ENCODE data around the gene COL6A1.

COL6A1 gene

GRCh38 chr21:45944601-45945000, 37.0 kb upstream of the COL6A1 start:
- DNase-seq, result no peak
- H3K4me3 ChIP-seq (ENCODE audit: low read depth, low read length), result no peak overlapping the region
- in situ Hi-C loops (cut with HindIII; ENCODE audit: low pct_ligation_motif_present, low sequenced_read_pairs), result no loop called here
- no peaks in the 10 kb centered on the region for H3K27me3 ChIP-seq (replicated peaks)
- no peaks in the 10 kb centered on the region for H3K36me3 ChIP-seq (replicated peaks)
- H3K27ac ChIP-seq, result no peak overlapping the region
- no peak for TF ChIP-seq CTCF (IDR thresholded peaks at IDR 0.05; ENCODE audit: low read depth, low read length, missing control alignments)

- TF ChIP-seq CTCF (IDR thresholded peaks at IDR 0.05; ENCODE audit: low read depth, low read length, missing control alignments), result no peak
These were observed 36.3 kb upstream of the COL6A1 start for GRCh38 chr21:45945066-45945867.

GRCh38 chr21:45945868-45946210, 35.7 kb upstream of the COL6A1 start:
- in situ Hi-C loops (cut with HindIII; ENCODE audit: low pct_ligation_motif_present, low sequenced_read_pairs), result no loop called here
- no peak for TF ChIP-seq CTCF (IDR thresholded peaks at IDR 0.05; ENCODE audit: low read depth, low read length, missing control alignments)
- Histone ChIP-seq H3K27ac (no peak overlapping the region), H3K4me3 (ENCODE audit: low read depth, low read length) (no peak overlapping the region), H3K36me3 (replicated peaks) (no peaks in the 10 kb centered on the region), H3K27me3 (replicated peaks) (no peaks in the 10 kb centered on the region)
- no peak for DNase-seq

More at GRCh38 chr21:45945066-45945867, 36.3 kb upstream of the COL6A1 start:
- DNase-seq, result no peak
- Histone ChIP-seq H3K27me3 (replicated peaks) (no peaks in the 10 kb centered on the region), H3K27ac (no peak overlapping the region), H3K4me3 (ENCODE audit: low read depth, low read length) (no peak overlapping the region), H3K36me3 (replicated peaks) (no peaks in the 10 kb centered on the region)
- in situ Hi-C loops (cut with HindIII; ENCODE audit: low pct_ligation_motif_present, low sequenced_read_pairs), result no loop called here

GRCh38 chr21:45947296-45947695, 34.3 kb upstream of the COL6A1 start:
- DNase-seq, result no peak
- no peak for TF ChIP-seq CTCF (IDR thresholded peaks at IDR 0.05; ENCODE audit: low read depth, low read length, missing control alignments)
- no peak overlapping the region for H3K27ac ChIP-seq
- H3K4me3 ChIP-seq (ENCODE audit: low read depth, low read length), result no peak overlapping the region
- in situ Hi-C loops (cut with HindIII; ENCODE audit: low pct_ligation_motif_present, low sequenced_read_pairs), result no loop called here
- no peaks in the 10 kb centered on the region for H3K36me3 ChIP-seq (replicated peaks)
- no peaks in the 10 kb centered on the region for H3K27me3 ChIP-seq (replicated peaks)

GRCh38 chr21:45947716-45948255, 33.8 kb upstream of the COL6A1 start:
- in situ Hi-C loops (cut with HindIII; ENCODE audit: low pct_ligation_motif_present, low sequenced_read_pairs), result no loop called here
- Histone ChIP-seq H3K36me3 (replicated peaks) (no peaks in the 10 kb centered on the region), H3K27me3 (replicated peaks) (no peaks in the 10 kb centered on the region), H3K4me3 (ENCODE audit: low read depth, low read length) (no peak overlapping the region), H3K27ac (no peak overlapping the region)
- no peak for DNase-seq
- no peak for TF ChIP-seq CTCF (IDR thresholded peaks at IDR 0.05; ENCODE audit: low read depth, low read length, missing control alignments)

All from brain microvascular endothelial cell (primary cell).